ENCODE data around the gene OMP.
A peak's percentile ranks its signal among the peaks of the same experiment; 100 is the strongest.

DNA sequence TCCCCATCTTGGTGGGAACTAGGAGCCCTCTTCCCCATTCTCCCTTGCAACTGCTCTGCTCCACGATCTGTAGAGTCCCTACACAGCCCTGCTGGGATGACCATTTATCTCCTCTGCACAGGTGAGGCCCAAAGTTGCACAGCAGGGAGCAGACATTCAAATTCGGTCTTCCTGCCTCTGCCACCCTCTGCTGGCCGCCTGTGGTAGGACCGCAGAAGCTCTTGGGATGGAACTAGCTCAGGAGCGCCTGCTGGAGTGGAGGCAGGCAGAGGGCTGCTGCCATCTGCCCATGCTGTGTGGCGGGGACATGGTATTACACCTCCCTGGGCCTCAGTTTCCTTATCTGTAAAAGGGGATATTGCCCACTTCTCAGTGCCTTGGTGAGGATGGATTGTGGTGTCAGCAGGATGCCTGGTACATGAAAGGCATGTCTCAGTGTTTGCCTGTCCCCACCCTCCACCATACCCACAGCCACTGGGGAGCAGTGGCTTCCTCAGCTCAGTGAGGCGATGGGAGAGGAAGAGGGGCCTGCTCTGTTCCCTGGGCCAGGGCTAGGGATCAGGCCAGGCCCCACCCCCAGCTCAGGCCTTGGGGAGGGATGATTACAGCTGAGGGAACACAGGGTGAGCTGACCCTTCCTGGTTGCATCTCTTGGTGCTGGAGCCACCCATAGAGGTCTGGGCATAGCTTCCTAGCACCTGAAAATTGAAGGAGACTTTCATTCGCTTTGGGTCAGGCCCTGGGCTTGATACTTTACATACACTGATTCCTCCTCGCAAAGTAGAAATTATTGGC lies 11.3 kb upstream of the OMP start:
- TF ChIP-seq JUN (IDR thresholded peaks at IDR 0.05; ENCODE audit: borderline replicate concordance, insufficient read depth, insufficient read length, low read depth) (no peak), POLR2AphosphoS5 (IDR thresholded peaks at IDR 0.05; ENCODE audit: insufficient read depth, low read depth, low read length) (no peak), POLR2A (IDR thresholded peaks at IDR 0.05; ENCODE audit: low read depth, low read length) (no peak), MYC (IDR thresholded peaks at IDR 0.05; ENCODE audit: low read depth, low read length) (no peak), FOS (IDR thresholded peaks at IDR 0.05; ENCODE audit: borderline replicate concordance, insufficient read depth, low read length) (no peak), EZH2 (IDR thresholded peaks at IDR 0.05; ENCODE audit: borderline replicate concordance, low read depth, low read length, severe bottlenecking) (no peak), GATA2 (IDR thresholded peaks at IDR 0.05; ENCODE audit: insufficient read depth, insufficient read length, low read depth, low read length) (no peak)
- TF ChIP-seq, protein P1, sequence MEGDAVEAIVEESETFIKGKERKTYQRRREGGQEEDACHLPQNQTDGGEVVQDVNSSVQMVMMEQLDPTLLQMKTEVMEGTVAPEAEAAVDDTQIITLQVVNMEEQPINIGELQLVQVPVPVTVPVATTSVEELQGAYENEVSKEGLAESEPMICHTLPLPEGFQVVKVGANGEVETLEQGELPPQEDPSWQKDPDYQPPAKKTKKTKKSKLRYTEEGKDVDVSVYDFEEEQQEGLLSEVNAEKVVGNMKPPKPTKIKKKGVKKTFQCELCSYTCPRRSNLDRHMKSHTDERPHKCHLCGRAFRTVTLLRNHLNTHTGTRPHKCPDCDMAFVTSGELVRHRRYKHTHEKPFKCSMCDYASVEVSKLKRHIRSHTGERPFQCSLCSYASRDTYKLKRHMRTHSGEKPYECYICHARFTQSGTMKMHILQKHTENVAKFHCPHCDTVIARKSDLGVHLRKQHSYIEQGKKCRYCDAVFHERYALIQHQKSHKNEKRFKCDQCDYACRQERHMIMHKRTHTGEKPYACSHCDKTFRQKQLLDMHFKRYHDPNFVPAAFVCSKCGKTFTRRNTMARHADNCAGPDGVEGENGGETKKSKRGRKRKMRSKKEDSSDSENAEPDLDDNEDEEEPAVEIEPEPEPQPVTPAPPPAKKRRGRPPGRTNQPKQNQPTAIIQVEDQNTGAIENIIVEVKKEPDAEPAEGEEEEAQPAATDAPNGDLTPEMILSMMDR (IDR thresholded peaks at IDR 0.05; ENCODE audit: extremely low read depth in 1 of 2, insufficient read depth in 1 of 2, low read depth in 1 of 2, low read length in 2 of 2), result peak; percentile 84 to 91
- TF ChIP-seq, protein P2, sequence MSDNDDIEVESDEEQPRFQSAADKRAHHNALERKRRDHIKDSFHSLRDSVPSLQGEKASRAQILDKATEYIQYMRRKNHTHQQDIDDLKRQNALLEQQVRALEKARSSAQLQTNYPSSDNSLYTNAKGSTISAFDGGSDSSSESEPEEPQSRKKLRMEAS (IDR thresholded peaks at IDR 0.05; ENCODE audit: insufficient read depth, insufficient read length), result no peak

All from endothelial cell of umbilical vein (primary cell).